Hepatocyte (in vitro differentiated cells): Measurements from ENCODE around the gene CA5B. TPM values are rescaled to one million over a fixed set of nuclear protein-coding genes. Genes with fewer than 3 reads are reported as not detected.
A peak's percentile ranks its signal among the peaks of the same experiment; 100 is the strongest.

Experiments used
- DNase-seq: peaks from one replicate; pipeline ENCODE4 v3.0.0-alpha.2; 2016; ENCODE audit warnings: low spot score
- H2AFZ ChIP-seq: fragments of 200-600 bp; sonication (generic); 2 replicates; pipeline ENCODE4 v1.6.0; 2016; ENCODE audit warnings: antibody characterized with exemption, mild to moderate bottlenecking
- H3K27ac ChIP-seq: fragments of 200-600 bp; sonication (generic); 2 replicates; pipeline ENCODE4 v1.5.1; 2016; ENCODE audit warnings: mild to moderate bottlenecking
- H3K27me3 ChIP-seq: fragments of 200-600 bp; sonication (generic); 2 replicates; pipeline ENCODE4 v1.6.1; 2016
- H3K36me3 ChIP-seq: fragments of 200-600 bp; sonication (generic); replicated peaks from 2 replicates; pipeline ENCODE4 v1.5.1; 2016; ENCODE audit warnings: low read depth; ENCODE audit not compliant: insufficient read depth
- H3K4me1 ChIP-seq: fragments of 200-600 bp; sonication (generic); 2 replicates; pipeline ENCODE4 v1.5.1; 2016; ENCODE audit warnings: mild to moderate bottlenecking, moderate library complexity; ENCODE audit not compliant: insufficient read depth
- H3K4me2 ChIP-seq: fragments of 200-600 bp; sonication (generic); 2 replicates; pipeline ENCODE4 v1.6.0; 2016
- H3K4me3 ChIP-seq: fragments of 200-600 bp; sonication (generic); 2 replicates; pipeline ENCODE4 v1.5.1; 2016; ENCODE audit warnings: mild to moderate bottlenecking
- H3K79me2 ChIP-seq: fragments of 200-600 bp; sonication (generic); 2 replicates; pipeline ENCODE4 v1.6.0; 2017; ENCODE audit warnings: mild to moderate bottlenecking
- H3K9me2 ChIP-seq: fragments of 200-600 bp; sonication (generic); replicated peaks from 2 replicates; pipeline ENCODE4 v1.6.0; 2017; ENCODE audit warnings: mild to moderate bottlenecking; ENCODE audit not compliant: insufficient read depth
- H3K9me3 ChIP-seq: fragments of 200-600 bp; sonication (generic); 2 replicates; pipeline ENCODE4 v1.5.1; 2016; ENCODE audit warnings: low read depth, mild to moderate bottlenecking
- H4K20me1 ChIP-seq: fragments of 200-600 bp; sonication (generic); 2 replicates; pipeline ENCODE4 v1.6.0; 2016; ENCODE audit warnings: mild to moderate bottlenecking; ENCODE audit not compliant: insufficient read depth, poor library complexity, severe bottlenecking
- EZH2 ChIP-seq: fragments of 200-600 bp; sonication (generic); IDR thresholded peaks from 2 replicates; pipeline ENCODE4 v1.6.1; 2016; ENCODE audit warnings: antibody characterized with exemption, mild to moderate bottlenecking, borderline replicate concordance
- EZH2phosphoT487 ChIP-seq: fragments of 200-600 bp; sonication (generic); IDR thresholded peaks from one replicate; pipeline ENCODE4 v1.6.1; 2018; ENCODE audit warnings: antibody characterized with exemption, mild to moderate bottlenecking, low read depth, moderate library complexity; ENCODE audit not compliant: unreplicated experiment, severe bottlenecking
- WGBS: methylation state at CpG from one replicate; pipeline ENCODE4 v1.1.6; 2016; ENCODE audit warnings: low lambda C conversion rate; ENCODE audit errors: missing lambda C conversion rate; 5-methylcytosine and 5-hydroxymethylcytosine counted together
- polyA plus RNA-seq: library from polyadenylated mRNA; unstranded; fragments of >200 nt; fragmentation: Nextera tagmentation; extraction: Ambion mirVana; gene quantifications from 2 replicates; pipeline ENCODE4 v1.2.1, GENCODE V29; 2016
- total RNA-seq: library from RNA; depleted of rRNA; stranded (reverse); fragments of >200 nt; gene quantifications from 2 replicates; pipeline ENCODE4 v1.2.3, GENCODE V29; 2014
- TF ChIP-seq, protein P1 (sequence below): fragments of 200-600 bp; sonication (generic); IDR thresholded peaks from 2 replicates; pipeline ENCODE4 v1.5.1; 2016; ENCODE audit warnings: antibody characterized with exemption, mild to moderate bottlenecking; ENCODE audit not compliant: poor library complexity

CA5B gene
- total and polyA plus RNA-seq, 2 experiments from 2014 or later = 6.8 to 11.1 TPM

DNA sequence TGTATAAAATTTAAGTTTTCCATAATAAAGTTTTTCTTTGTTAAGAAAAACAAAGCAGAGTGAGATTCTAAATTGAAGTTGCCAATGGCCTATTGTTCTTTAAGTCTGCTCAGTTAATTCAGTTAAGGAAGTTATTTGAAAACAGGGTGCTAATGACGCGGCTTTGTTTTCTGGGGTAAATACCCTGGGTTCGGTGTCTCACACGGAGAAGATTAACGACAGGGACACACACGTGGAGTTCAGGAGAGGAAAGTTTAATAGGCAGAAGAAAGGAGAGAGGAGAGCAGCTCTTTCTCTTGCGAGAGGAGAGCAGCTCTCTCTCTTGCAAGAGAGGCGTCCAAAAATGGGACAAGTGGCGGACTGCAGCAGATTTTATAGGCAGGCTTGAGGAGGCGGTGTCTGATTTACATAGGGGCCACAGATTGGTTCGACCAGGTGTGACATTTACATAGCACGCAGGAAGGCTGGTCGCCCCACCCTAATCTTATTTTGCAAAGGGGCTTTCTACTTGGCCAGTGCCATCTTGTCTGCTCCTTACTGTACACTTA is 9.6 kb downstream of the CA5B start:
- no peaks in the 10 kb centered on the region for H3K27me3 ChIP-seq
- 70% methylated on average over 13 of the region's 13 CpGs for WGBS
- DNase-seq = no peak
- H3K36me3 ChIP-seq = no peaks in the 10 kb centered on the region
- H2AFZ ChIP-seq = no peak overlapping the region
- peaks cover 2% of the 10 kb centered on the region for H3K79me2 ChIP-seq
- no peaks in the 10 kb centered on the region for H3K9me3 ChIP-seq
- H3K4me3 ChIP-seq = no peak overlapping the region
- no peak overlapping the region for H3K4me2 ChIP-seq
- no peaks in the 10 kb centered on the region for H4K20me1 ChIP-seq
- no peak for TF ChIP-seq EZH2phosphoT487
- no peak for TF ChIP-seq EZH2
- TF ChIP-seq, protein P1, sequence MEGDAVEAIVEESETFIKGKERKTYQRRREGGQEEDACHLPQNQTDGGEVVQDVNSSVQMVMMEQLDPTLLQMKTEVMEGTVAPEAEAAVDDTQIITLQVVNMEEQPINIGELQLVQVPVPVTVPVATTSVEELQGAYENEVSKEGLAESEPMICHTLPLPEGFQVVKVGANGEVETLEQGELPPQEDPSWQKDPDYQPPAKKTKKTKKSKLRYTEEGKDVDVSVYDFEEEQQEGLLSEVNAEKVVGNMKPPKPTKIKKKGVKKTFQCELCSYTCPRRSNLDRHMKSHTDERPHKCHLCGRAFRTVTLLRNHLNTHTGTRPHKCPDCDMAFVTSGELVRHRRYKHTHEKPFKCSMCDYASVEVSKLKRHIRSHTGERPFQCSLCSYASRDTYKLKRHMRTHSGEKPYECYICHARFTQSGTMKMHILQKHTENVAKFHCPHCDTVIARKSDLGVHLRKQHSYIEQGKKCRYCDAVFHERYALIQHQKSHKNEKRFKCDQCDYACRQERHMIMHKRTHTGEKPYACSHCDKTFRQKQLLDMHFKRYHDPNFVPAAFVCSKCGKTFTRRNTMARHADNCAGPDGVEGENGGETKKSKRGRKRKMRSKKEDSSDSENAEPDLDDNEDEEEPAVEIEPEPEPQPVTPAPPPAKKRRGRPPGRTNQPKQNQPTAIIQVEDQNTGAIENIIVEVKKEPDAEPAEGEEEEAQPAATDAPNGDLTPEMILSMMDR = no peak
- H3K27ac ChIP-seq = peak overlapping the region; percentile 2
- H3K4me1 ChIP-seq = peaks cover 34% of the 10 kb centered on the region
- H3K9me2 ChIP-seq = no peaks in the 10 kb centered on the region

DNA sequence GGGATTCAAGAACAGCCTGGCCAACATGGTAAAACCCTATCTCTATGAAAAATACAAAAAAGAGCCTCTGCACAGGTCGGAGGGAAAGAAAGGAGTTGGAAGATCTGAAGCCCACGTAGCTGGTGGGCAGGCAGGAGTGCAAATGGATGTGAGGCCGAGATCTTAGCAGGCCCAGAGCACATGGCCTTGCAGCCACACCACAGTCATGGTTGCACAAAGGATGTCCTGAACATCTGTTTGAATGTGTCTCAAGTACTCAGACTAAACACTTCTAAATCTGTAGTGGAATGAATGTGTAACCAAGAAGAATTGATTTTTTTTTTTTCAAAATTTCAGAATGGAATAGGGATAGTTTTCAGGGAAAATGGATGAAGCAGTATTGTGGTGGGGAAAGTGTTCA is 10.8 kb downstream of the CA5B start:
- no peaks in the 10 kb centered on the region for H3K36me3 ChIP-seq
- H3K27me3 ChIP-seq = no peaks in the 10 kb centered on the region
- no peaks in the 10 kb centered on the region for H3K9me2 ChIP-seq
- peaks cover 2% of the 10 kb centered on the region for H3K79me2 ChIP-seq
- H3K27ac ChIP-seq = peak overlapping the region; percentile 78
- no peaks in the 10 kb centered on the region for H3K9me3 ChIP-seq
- no peak overlapping the region for H2AFZ ChIP-seq
- DNase-seq = no peak
- H4K20me1 ChIP-seq = no peaks in the 10 kb centered on the region
- no peak overlapping the region for H3K4me3 ChIP-seq
- TF ChIP-seq EZH2 (no peak), EZH2phosphoT487 (no peak)
- TF ChIP-seq, protein P1 = no peak
- WGBS = 93% methylated on average over 3 of the region's 3 CpGs
- peaks cover 34% of the 10 kb centered on the region for H3K4me1 ChIP-seq
- no peak overlapping the region for H3K4me2 ChIP-seq

DNA sequence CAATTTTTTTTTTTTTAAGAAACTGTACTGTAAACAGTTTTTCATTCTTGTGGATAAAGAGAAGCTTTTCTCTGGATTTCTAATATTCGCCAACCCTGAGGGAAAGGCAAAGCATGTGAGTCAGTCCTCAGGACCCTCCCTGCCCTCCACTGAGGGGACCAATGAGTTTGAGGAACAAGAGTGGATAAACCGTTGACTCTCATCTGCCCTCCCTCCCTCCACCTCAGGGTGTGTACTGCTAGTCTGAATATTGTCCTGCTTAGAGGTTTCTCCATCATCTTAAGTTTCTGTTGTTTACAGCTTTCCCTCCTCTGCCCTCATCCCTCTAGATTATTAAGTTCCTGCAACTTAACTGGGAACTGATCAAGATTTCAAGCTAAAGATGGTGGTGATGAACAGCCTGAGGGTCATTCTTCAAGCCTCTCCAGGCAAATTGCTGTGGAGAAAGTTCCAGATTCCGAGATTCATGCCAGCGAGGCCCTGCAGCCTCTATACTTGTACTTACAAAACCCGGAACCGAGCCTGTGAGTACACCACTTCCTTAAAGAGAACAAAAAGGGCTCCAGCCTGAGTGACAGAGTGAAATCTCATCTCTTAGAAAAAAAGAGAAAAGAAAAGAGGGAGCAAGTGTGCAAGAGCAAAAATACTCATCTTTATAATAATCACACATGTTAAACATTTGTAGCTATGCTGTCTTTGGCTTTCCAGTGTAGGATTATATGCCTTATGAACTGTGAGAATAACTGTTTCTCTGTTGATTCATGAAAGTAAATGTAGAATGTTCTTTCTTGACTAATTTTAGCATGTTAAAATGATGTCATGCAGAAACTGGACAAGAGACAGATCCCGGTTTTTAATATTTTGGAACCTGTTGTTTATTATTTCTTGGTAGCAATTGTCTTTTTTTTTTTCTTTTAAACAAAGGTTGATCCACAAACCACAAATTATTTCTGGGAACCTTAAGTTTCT is 11.9 kb downstream of the CA5B start:
- Histone ChIP-seq H3K4me2 (no peak overlapping the region), H3K27ac (peak overlapping the region; percentile 78), H2AFZ (no peak overlapping the region)

More for the DNA sequence above, 11.9 kb downstream of the CA5B start:
- H4K20me1 ChIP-seq = no peaks in the 10 kb centered on the region
- peaks cover 2% of the 10 kb centered on the region for H3K79me2 ChIP-seq
- no peak overlapping the region for H3K4me3 ChIP-seq
- WGBS = 76% methylated on average over 7 of the region's 7 CpGs
- no peak for TF ChIP-seq EZH2
- no peak for TF ChIP-seq EZH2phosphoT487
- TF ChIP-seq, protein P1 = no peak
- peaks cover 34% of the 10 kb centered on the region for H3K4me1 ChIP-seq
- H3K9me3 ChIP-seq = no peaks in the 10 kb centered on the region
- H3K36me3 ChIP-seq = no peaks in the 10 kb centered on the region
- H3K27me3 ChIP-seq = no peaks in the 10 kb centered on the region
- H3K9me2 ChIP-seq = no peaks in the 10 kb centered on the region
- DNase-seq = no peak
